PC-9 (cell line): ENCODE results near the gene TP53AIP1. TPM values are rescaled to one million over a fixed set of nuclear protein-coding genes. Genes with fewer than 3 reads are reported as not detected.

Source experiments
- BruUV-seq: library from RNA; stranded (reverse); fragments of 400-500 nt; replicated peaks from 2 replicates; lab custom pipeline; 2021; lab: Mats Ljungman, UMichigan
- CTCF ChIA-PET: fragments of 300-600 bp; sonication (Branson Sonifier 250); formaldehyde crosslinking; loops from one replicate; lab custom pipeline; 2022; ENCODE audit warnings: antibody characterized with exemption; lab: Charles Lee
- POLR2A ChIA-PET: fragments of 300-600 bp; sonication (Branson Sonifier 250); formaldehyde crosslinking; loops from one replicate; lab custom pipeline; 2022; ENCODE audit warnings: antibody characterized with exemption; ENCODE audit not compliant: unreplicated experiment; lab: Charles Lee
- DNase-seq, 2 experiments: peaks; one replicate each; pipeline versions ENCODE4 v3.0.0 to v3.0.0-alpha.2; 2015 to 2022; ENCODE audit warnings: mixed read lengths in 1 of 2
- H2AFZ ChIP-seq: fragments of 200-600 bp; sonication (generic); 2 replicates; pipeline ENCODE4 v1.8.1; 2017; ENCODE audit warnings: antibody characterized with exemption
- H3F3A ChIP-seq: fragments of 200-600 bp; sonication (generic); 2 replicates; pipeline ENCODE4 v1.8.1; 2017; ENCODE audit warnings: antibody characterized with exemption, mild to moderate bottlenecking, low read depth; ENCODE audit not compliant: insufficient read depth
- H3K27ac ChIP-seq: fragments of 200-600 bp; sonication (generic); 2 replicates; pipeline ENCODE4 v1.6.1; 2016; ENCODE audit warnings: mixed run types
- H3K27me3 ChIP-seq: fragments of 200-600 bp; sonication (generic); 2 replicates; pipeline ENCODE4 v1.6.1; 2016; ENCODE audit warnings: low read depth, mixed run types; ENCODE audit not compliant: insufficient read depth
- H3K36me3 ChIP-seq: fragments of 200-600 bp; sonication (generic); 2 replicates; pipeline ENCODE4 v1.6.1; 2016; ENCODE audit warnings: low read depth, mixed run types
- H3K4me1 ChIP-seq: fragments of 200-600 bp; sonication (generic); replicated peaks from 2 replicates; pipeline ENCODE4 v1.6.1; 2016; ENCODE audit warnings: mixed run types; ENCODE audit not compliant: insufficient read depth
- H3K4me2 ChIP-seq: fragments of 200-600 bp; sonication (generic); 2 replicates; pipeline ENCODE4 v1.6.1; 2017; ENCODE audit warnings: mixed run types
- H3K4me3 ChIP-seq: fragments of 200-600 bp; sonication (generic); 2 replicates; pipeline ENCODE4 v1.6.1; 2016; ENCODE audit warnings: mixed run types
- H3K79me2 ChIP-seq: fragments of 200-600 bp; sonication (generic); 2 replicates; pipeline ENCODE4 v1.6.1; 2017; ENCODE audit warnings: low read depth, mixed run types
- H3K9me2 ChIP-seq: fragments of 200-600 bp; sonication (generic); 2 replicates; pipeline ENCODE4 v1.8.1; 2017; ENCODE audit warnings: mild to moderate bottlenecking; ENCODE audit not compliant: insufficient read depth
- H3K9me3 ChIP-seq: fragments of 200-600 bp; sonication (generic); 2 replicates; pipeline ENCODE4 v1.8.1; 2016; ENCODE audit warnings: low read depth; ENCODE audit not compliant: insufficient read depth
- H4K20me1 ChIP-seq: fragments of 200-600 bp; sonication (generic); 2 replicates; pipeline ENCODE4 v1.8.1; 2017; ENCODE audit not compliant: insufficient read depth
- CTCF ChIP-seq: fragments of 200-600 bp; sonication (generic); conservative IDR thresholded peaks from 2 replicates; pipeline ENCODE4 v1.6.1; 2017; ENCODE audit warnings: mixed run types, antibody characterized with exemption, mild to moderate bottlenecking, moderate library complexity
- EZH2 ChIP-seq: fragments of 200-600 bp; sonication (generic); IDR thresholded peaks from 2 replicates; pipeline ENCODE4 v1.8.0; 2017; ENCODE audit warnings: antibody characterized with exemption, low read depth
- intact Hi-C: fragments of 100-400 bp; cut with micrococcal nuclease; formaldehyde crosslinking; loops from one replicate; pipeline ENCODE4 v1.10.0; 2022; ENCODE audit not compliant: unreplicated experiment
- total RNA-seq: library from RNA; stranded (reverse); gene quantifications from 2 replicates; pipeline ENCODE4 v1.2.3, GENCODE V29; 2021

Gene TP53AIP1
- total RNA-seq, 1 experiment from 2014 or later = not detected

GRCh38 chr11:128911239-128911638 lies 31.4 kb downstream of the TP53AIP1 start:
- peaks cover 16% of the 10 kb centered on the region for H3K4me1 ChIP-seq
- H3K36me3 ChIP-seq = no peaks in the 10 kb centered on the region
- no peak for TF ChIP-seq CTCF
- H2AFZ ChIP-seq = no peak overlapping the region
- no peak overlapping the region for H3K4me2 ChIP-seq
- no peak overlapping the region for H3K27ac ChIP-seq
- peaks cover 9% of the 10 kb centered on the region; the same call in 1 of the 2 replicates for H3K27me3 ChIP-seq
- no peaks in the 10 kb centered on the region for H3K79me2 ChIP-seq
- H4K20me1 ChIP-seq = no peaks in the 10 kb centered on the region
- DNase-seq = no peak
- no peaks in the 10 kb centered on the region for H3K9me3 ChIP-seq
- ChIA-PET CTCF (no interaction called here), POLR2A (no interaction called here)
- intact Hi-C loops = no loop called here
- H3K4me3 ChIP-seq = no peak overlapping the region
- 0 out of 2 replicates have a peak, but pooled peaks cover 5% of the 10 kb centered on the region for H3F3A ChIP-seq
- BruUV-seq = no TSS peak
- H3K9me2 ChIP-seq = no peaks in the 10 kb centered on the region

DNA sequence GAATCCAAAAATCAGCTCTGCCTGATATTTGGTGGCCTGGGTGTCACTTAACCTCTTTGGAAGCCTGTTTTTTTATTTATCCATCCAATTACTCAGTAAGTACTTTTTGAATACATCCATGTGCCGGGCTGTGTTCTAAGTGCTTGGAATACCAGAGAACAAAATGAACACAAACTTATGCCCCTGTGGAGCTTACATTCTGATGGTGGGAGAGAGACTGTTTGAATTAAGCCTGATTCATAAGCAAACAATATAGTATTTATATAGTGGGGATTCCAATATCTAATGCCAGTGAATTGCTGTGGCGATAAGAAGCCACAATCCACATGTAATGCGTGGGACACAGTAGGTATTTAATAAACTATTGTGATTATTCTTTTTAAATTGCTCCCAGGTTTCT lies 32.1 kb downstream of the TP53AIP1 start:
- Histone ChIP-seq H3K27me3 (peaks cover 9% of the 10 kb centered on the region; the same call in 1 of the 2 replicates), H3K79me2 (no peaks in the 10 kb centered on the region), H3K9me3 (no peaks in the 10 kb centered on the region), H3K4me1 (peaks cover 20% of the 10 kb centered on the region), H3K4me3 (no peak overlapping the region), H3K9me2 (no peaks in the 10 kb centered on the region), H3K4me2 (no peak overlapping the region), H3K27ac (no peak overlapping the region), H3F3A (0 out of 2 replicates have a peak, but pooled peaks cover 5% of the 10 kb centered on the region), H2AFZ (no peak overlapping the region), H4K20me1 (no peaks in the 10 kb centered on the region), H3K36me3 (no peaks in the 10 kb centered on the region)
- no peak for DNase-seq
- POLR2A ChIA-PET = no interaction called here
- no TSS peak for BruUV-seq
- intact Hi-C loops = no loop called here
- TF ChIP-seq CTCF = no peak
- no peak for TF ChIP-seq EZH2
- CTCF ChIA-PET = no interaction called here

- DNase-seq = no peak
- POLR2A ChIA-PET = no interaction called here
- H3K9me2 ChIP-seq = no peaks in the 10 kb centered on the region
- H4K20me1 ChIP-seq = no peaks in the 10 kb centered on the region
- no peak overlapping the region for H2AFZ ChIP-seq
- peaks cover 20% of the 10 kb centered on the region for H3K4me1 ChIP-seq
- intact Hi-C loops = no loop called here
- TF ChIP-seq CTCF (no peak), EZH2 (no peak)
- H3K27ac ChIP-seq = no peak overlapping the region
- H3F3A ChIP-seq = 0 out of 2 replicates have a peak, but pooled peaks cover 5% of the 10 kb centered on the region
- no peak overlapping the region for H3K4me3 ChIP-seq
- H3K27me3 ChIP-seq = peaks cover 9% of the 10 kb centered on the region; the same call in 1 of the 2 replicates
- no TSS peak for BruUV-seq
- CTCF ChIA-PET = no interaction called here
- no peaks in the 10 kb centered on the region for H3K79me2 ChIP-seq
- no peaks in the 10 kb centered on the region for H3K36me3 ChIP-seq
- no peak overlapping the region for H3K4me2 ChIP-seq
- H3K9me3 ChIP-seq = no peaks in the 10 kb centered on the region
Measured at GRCh38 chr11:128909438-128910125, 33.1 kb downstream of the TP53AIP1 start.
